Gastrocnemius medialis (tissue), 4 donors: Measurements from ENCODE around the gene ERRFI1. TPM values are rescaled to one million over a fixed set of nuclear protein-coding genes. Genes with fewer than 3 reads are reported as not detected.

Experiments
- ATAC-seq, 2 donors: fragments of 150-250 bp; one replicate each; pipeline ENCODE4 v1.9.1; 2016
- DNase-seq, 2 donors: peaks; one replicate each; pipeline ENCODE4 v3.0.0-alpha.2; 2019
- H3K27ac ChIP-seq, 4 donors: fragments of 200-600 bp; sonication (generic); 1 replicate in 1 of 4; 2 replicates in 3 of 4; pipeline ENCODE4 v1.5.1; 2016 to 2018; ENCODE audit warnings: mild to moderate bottlenecking in 2 of 4, moderate library complexity in 1 of 4
- H3K27me3 ChIP-seq, 3 donors: fragments of 200-600 bp; sonication (generic) in 2 of 3; 1 replicate in 1 of 3; 2 replicates in 2 of 3; pipeline versions ENCODE4 v1.5.1 to v1.6.0; 2016 to 2019; ENCODE audit warnings: mild to moderate bottlenecking in 1 of 3, moderate library complexity in 1 of 3
- H3K36me3 ChIP-seq, 2 donors: fragments of 200-600 bp; sonication (generic) in 1 of 2; one replicate each; pipeline ENCODE4 v1.5.1; 2017 to 2018
- H3K4me1 ChIP-seq, 2 donors: fragments of 200-600 bp; sonication (generic) in 1 of 2; one replicate each; pipeline ENCODE4 v1.5.1; 2016 to 2017; ENCODE audit warnings: mild to moderate bottlenecking in 2 of 2
- H3K4me3 ChIP-seq, 4 donors: fragments of 200-600 bp; sonication (generic) in 3 of 4; 1 replicate in 1 of 4; 2 replicates in 3 of 4; pipeline ENCODE4 v1.5.1; 2016 to 2019; ENCODE audit warnings: mild to moderate bottlenecking in 2 of 4
- H3K9me3 ChIP-seq, 3 donors: fragments of 200-600 bp; sonication (generic) in 2 of 3; 1 replicate in 1 of 3; 2 replicates in 2 of 3; pipeline ENCODE4 v1.5.1; 2016 to 2019
- CTCF ChIP-seq, 5 experiments: fragments of 450-650 bp in 3 of 5; fragments of 200-600 bp in 2 of 5; sonication (generic) in 2 of 5; IDR thresholded peaks in 4 of 5; conservative IDR thresholded peaks in 1 of 5; 1 replicate in 4 of 5; 2 replicates in 1 of 5; pipeline ENCODE4 v1.5.1; 2016 to 2019; ENCODE audit warnings: antibody characterized with exemption in 5 of 5, mild to moderate bottlenecking in 3 of 5, moderate library complexity in 3 of 5
- POLR2A ChIP-seq, 2 donors: fragments of 450-650 bp; IDR thresholded peaks; one replicate each; pipeline ENCODE4 v1.6.1; 2017; ENCODE audit warnings: antibody characterized with exemption in 2 of 2, mild to moderate bottlenecking in 2 of 2, moderate library complexity in 2 of 2
- in situ Hi-C, 4 donors: fragments of 200-750 bp; cut with MboI; loops; one replicate each; pipeline versions ENCODE4 v1.15.0 to v1.8.0; 2017; ENCODE audit warnings: low sequenced_read_pairs in 4 of 4
- intact Hi-C: fragments of 100-400 bp; cut with DNase I; formaldehyde crosslinking; loops from one replicate; pipeline ENCODE4 v1.15.1; 2023; ENCODE audit warnings: low total_unique reads
- total RNA-seq, 4 donors: library from RNA; depleted of rRNA; stranded (reverse); fragments of >200 nt; gene quantifications; one replicate each; pipeline versions ENCODE4 v1.1.0 to v1.2.3, GENCODE V29; 2016

The ERRFI1 gene
- total RNA-seq, 4 donors from 2014 or later = 184 to 644 (median 448) TPM

GRCh38 chr1:7983086-7983778 is 42.9 kb downstream of the ERRFI1 start:
- ATAC-seq = peak; percentile 21 to 22
- DNase-seq = no peak
- Histone ChIP-seq H3K4me1 (peaks cover 21% of the 10 kb centered on the region in 2 donors), H3K27me3 (no peaks in the 10 kb centered on the region), H3K27ac (peak overlapping the region; percentile 36 to 61 (median 56)), H3K9me3 (no peaks in the 10 kb centered on the region), H3K4me3 (no peak overlapping the region), H3K36me3 (peaks cover 0 to 53% of the 10 kb centered on the region in 2 donors)
- in situ Hi-C loops = loop anchor here in 3 of 4 donors (5.0 to 10.0 kb wide), 3 partner anchors 39 to 362 kb away; no protein-coding TSS in a partner anchor
- intact Hi-C loops = loop anchor here (2.0 kb wide), 2 partner anchors 32 to 366 kb away; no protein-coding TSS in a partner anchor
- TF ChIP-seq CTCF (IDR thresholded peaks at IDR 0.05 in 4 of 5, conservative IDR thresholded peaks at IDR 0.05 in 1 of 5) (no peak), POLR2A (IDR thresholded peaks at IDR 0.05) (no peak)

GRCh38 chr1:7980984-7981383 is 45.1 kb downstream of the ERRFI1 start:
- TF ChIP-seq CTCF (IDR thresholded peaks at IDR 0.05 in 4 of 5, conservative IDR thresholded peaks at IDR 0.05 in 1 of 5) = no peak
- Histone ChIP-seq H3K27ac (peak overlapping the region in 2 of 4 donors; percentile 22 to 33), H3K36me3 (peaks cover 0 to 62% of the 10 kb centered on the region in 2 donors), H3K9me3 (no peaks in the 10 kb centered on the region), H3K4me3 (no peak overlapping the region), H3K4me1 (peaks cover 28 to 35% of the 10 kb centered on the region in 2 donors), H3K27me3 (no peaks in the 10 kb centered on the region)
- DNase-seq = no peak
- intact Hi-C loops = no loop called here
- no peak for ATAC-seq
- in situ Hi-C loops = loop anchor here in 3 of 4 donors (5.0 to 10.0 kb wide), 3 partner anchors 41 to 364 kb away; no protein-coding TSS in a partner anchor

- Histone ChIP-seq H3K27ac (peak overlapping the region; percentile 51 to 85 (median 68)), H3K27me3 (no peaks in the 10 kb centered on the region), H3K4me3 (no peak overlapping the region), H3K9me3 (no peaks in the 10 kb centered on the region), H3K4me1 (peaks cover 17 to 30% of the 10 kb centered on the region in 2 donors), H3K36me3 (peaks cover 0 to 49% of the 10 kb centered on the region in 2 donors)
- in situ Hi-C loops (loop anchor here (5.0 to 10.0 kb wide), 4 partner anchors 59 to 369 kb away; partner anchors contain the start of gene SLC45A1 (in 2 of the 4)), intact Hi-C loops (loop anchor here (1.0 to 5.0 kb wide), 3 partner anchors 277 to 374 kb away; no protein-coding TSS in a partner anchor)
- DNase-seq (peak; percentile 61 to 77), ATAC-seq (peak; percentile 91 to 98)
- TF ChIP-seq POLR2A (IDR thresholded peaks at IDR 0.05) (no peak), CTCF (IDR thresholded peaks at IDR 0.05 in 4 of 5, conservative IDR thresholded peaks at IDR 0.05 in 1 of 5) (peak; percentile 82 to 92 (median 88))
Measured at GRCh38 chr1:7975212-7975865, 50.8 kb downstream of the ERRFI1 start.

- peaks cover 17 to 30% of the 10 kb centered on the region in 2 donors for H3K4me1 ChIP-seq
- no peak for DNase-seq
- in situ Hi-C loops (loop anchor here in 3 of 4 donors (10.0 kb wide), 3 partner anchors 62 to 372 kb away; partner anchors contain the start of gene SLC45A1 (in 2 of the 3)), intact Hi-C loops (no loop called here)
- no peak overlapping the region for H3K4me3 ChIP-seq
- no peaks in the 10 kb centered on the region for H3K27me3 ChIP-seq
- TF ChIP-seq POLR2A (IDR thresholded peaks at IDR 0.05) = no peak
- TF ChIP-seq CTCF (IDR thresholded peaks at IDR 0.05 in 4 of 5, conservative IDR thresholded peaks at IDR 0.05 in 1 of 5) = no peak
- no peaks in the 10 kb centered on the region for H3K9me3 ChIP-seq
- H3K36me3 ChIP-seq = peaks cover 0 to 49% of the 10 kb centered on the region in 2 donors
- no peak overlapping the region for H3K27ac ChIP-seq
- ATAC-seq = no peak
Measured at GRCh38 chr1:7973086-7973485, 53.0 kb downstream of the ERRFI1 start.
